ENCODE measurements around the gene PAK2. TPM values are rescaled to one million over a fixed set of nuclear protein-coding genes. Genes with fewer than 3 reads are reported as not detected.
"Not testable (repeated sequence)": the region's sequence is repeated elsewhere in the genome, so short reads cannot be mapped to it uniquely, and the experiment has no call there.

The PAK2 gene
- total RNA-seq, 1 experiment from 2014 or later, result 32.6 TPM

DNA sequence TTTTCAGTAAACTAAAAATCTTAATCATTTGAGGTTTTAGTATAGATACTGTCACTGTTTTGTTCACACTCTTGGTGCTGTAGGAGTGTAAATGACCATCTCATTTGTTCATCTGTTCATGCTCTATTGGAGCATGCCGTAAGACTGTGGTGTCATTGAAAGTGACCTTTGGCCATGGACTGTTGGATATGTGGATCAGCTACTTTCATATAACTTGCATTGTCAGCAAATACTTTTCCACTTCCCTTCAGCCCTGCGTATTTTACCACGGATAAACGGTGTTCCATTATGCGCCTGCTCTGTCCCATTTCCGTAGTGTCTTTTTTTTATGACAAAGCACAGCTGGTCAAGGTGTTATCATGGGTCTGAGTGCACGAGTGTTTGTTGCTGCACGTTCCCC, 95.4 kb downstream of the PAK2 start:
- no peaks in the 10 kb centered on the region for H3K27me3 ChIP-seq (ENCODE audit: low read length)
- ATAC-seq, result no peak
- DNase-seq, result no peak
- H3K27ac ChIP-seq (ENCODE audit: low read length), result no peak overlapping the region
- ChIA-PET CTCF (no interaction called here), POLR2A (ENCODE audit: unreplicated experiment) (no interaction called here)
- H4K20me1 ChIP-seq (ENCODE audit: low read length), result no peaks in the 10 kb centered on the region
- H3F3A ChIP-seq (ENCODE audit: low read length, unreplicated experiment), result no peaks in the 10 kb centered on the region
- no peak overlapping the region for H2AFZ ChIP-seq (ENCODE audit: low read length)
- H3K4me1 ChIP-seq (ENCODE audit: insufficient read depth, low read length), result no peaks in the 10 kb centered on the region
- peaks cover 3% of the 10 kb centered on the region; the same call in 1 of the 2 replicates for H3K36me3 ChIP-seq (ENCODE audit: low read depth, low read length)
- no peak overlapping the region for H3K4me3 ChIP-seq (ENCODE audit: low read length)
- H3K9me2 ChIP-seq (replicated peaks; ENCODE audit: low read length), result no peaks in the 10 kb centered on the region
- H3K4me2 ChIP-seq (ENCODE audit: low read length), result no peak overlapping the region
- intact Hi-C loops (cut with micrococcal nuclease), result no loop called here
- H3K79me2 ChIP-seq (ENCODE audit: low read length), result no peaks in the 10 kb centered on the region
- no TSS peak for BruUV-seq (replicated peaks)
- TF ChIP-seq, protein P1, sequence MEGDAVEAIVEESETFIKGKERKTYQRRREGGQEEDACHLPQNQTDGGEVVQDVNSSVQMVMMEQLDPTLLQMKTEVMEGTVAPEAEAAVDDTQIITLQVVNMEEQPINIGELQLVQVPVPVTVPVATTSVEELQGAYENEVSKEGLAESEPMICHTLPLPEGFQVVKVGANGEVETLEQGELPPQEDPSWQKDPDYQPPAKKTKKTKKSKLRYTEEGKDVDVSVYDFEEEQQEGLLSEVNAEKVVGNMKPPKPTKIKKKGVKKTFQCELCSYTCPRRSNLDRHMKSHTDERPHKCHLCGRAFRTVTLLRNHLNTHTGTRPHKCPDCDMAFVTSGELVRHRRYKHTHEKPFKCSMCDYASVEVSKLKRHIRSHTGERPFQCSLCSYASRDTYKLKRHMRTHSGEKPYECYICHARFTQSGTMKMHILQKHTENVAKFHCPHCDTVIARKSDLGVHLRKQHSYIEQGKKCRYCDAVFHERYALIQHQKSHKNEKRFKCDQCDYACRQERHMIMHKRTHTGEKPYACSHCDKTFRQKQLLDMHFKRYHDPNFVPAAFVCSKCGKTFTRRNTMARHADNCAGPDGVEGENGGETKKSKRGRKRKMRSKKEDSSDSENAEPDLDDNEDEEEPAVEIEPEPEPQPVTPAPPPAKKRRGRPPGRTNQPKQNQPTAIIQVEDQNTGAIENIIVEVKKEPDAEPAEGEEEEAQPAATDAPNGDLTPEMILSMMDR (conservative IDR thresholded peaks at IDR 0.05; ENCODE audit: low read depth, low read length), result no peak
- TF ChIP-seq EZH2 (IDR thresholded peaks at IDR 0.05; ENCODE audit: low read length, unreplicated experiment) (no peak), EZH2phosphoT487 (IDR thresholded peaks at IDR 0.05; ENCODE audit: borderline replicate concordance, low read length) (no peak)
- no peak overlapping the region for H3K9ac ChIP-seq (ENCODE audit: low read length)
- H3K9me3 ChIP-seq (ENCODE audit: low read length), result no peaks in the 10 kb centered on the region

- H3K79me2 ChIP-seq (ENCODE audit: low read length); ATAC-seq; H3K27ac ChIP-seq (ENCODE audit: low read length); DNase-seq; H3K9me3 ChIP-seq (ENCODE audit: low read length); H3K4me3 ChIP-seq (ENCODE audit: low read length); H3K9ac ChIP-seq (ENCODE audit: low read length); H3K36me3 ChIP-seq (ENCODE audit: low read depth, low read length); H3K4me2 ChIP-seq (ENCODE audit: low read length); intact Hi-C loops (cut with micrococcal nuclease); CTCF ChIA-PET; BruUV-seq (replicated peaks); H4K20me1 ChIP-seq (ENCODE audit: low read length); H3K9me2 ChIP-seq (replicated peaks; ENCODE audit: low read length); H2AFZ ChIP-seq (ENCODE audit: low read length); H3K27me3 ChIP-seq (ENCODE audit: low read length); H3F3A ChIP-seq (ENCODE audit: low read length, unreplicated experiment); H3K4me1 ChIP-seq (ENCODE audit: insufficient read depth, low read length); POLR2A ChIA-PET (ENCODE audit: unreplicated experiment): not testable (repeated sequence)
Measured at GRCh38 chr3:196836626-196837025, 97.0 kb downstream of the PAK2 start.

GRCh38 chr3:196837819-196838420, 98.3 kb downstream of the PAK2 start:
- ChIA-PET CTCF (no interaction called here), POLR2A (ENCODE audit: unreplicated experiment) (no interaction called here)
- Histone ChIP-seq H3K9ac (ENCODE audit: low read length) (no peak overlapping the region), H3K4me3 (ENCODE audit: low read length) (no peak overlapping the region), H3K9me2 (replicated peaks; ENCODE audit: low read length) (no peaks in the 10 kb centered on the region), H3K27me3 (ENCODE audit: low read length) (no peaks in the 10 kb centered on the region), H3K9me3 (ENCODE audit: low read length) (no peaks in the 10 kb centered on the region), H4K20me1 (ENCODE audit: low read length) (no peaks in the 10 kb centered on the region), H3K4me1 (ENCODE audit: insufficient read depth, low read length) (no peaks in the 10 kb centered on the region), H3F3A (ENCODE audit: low read length, unreplicated experiment) (no peaks in the 10 kb centered on the region), H3K36me3 (ENCODE audit: low read depth, low read length) (no peaks in the 10 kb centered on the region; the same call in 1 of the 2 replicates), H2AFZ (ENCODE audit: low read length) (no peak overlapping the region), H3K79me2 (ENCODE audit: low read length) (no peaks in the 10 kb centered on the region), H3K27ac (ENCODE audit: low read length) (no peak overlapping the region), H3K4me2 (ENCODE audit: low read length) (no peak overlapping the region)
- intact Hi-C loops (cut with micrococcal nuclease), result loop anchor here (2.0 kb wide), 1 partner anchor 131 kb away; the partner anchor contains the start of gene PIGZ
- TF ChIP-seq EZH2phosphoT487 (IDR thresholded peaks at IDR 0.05; ENCODE audit: borderline replicate concordance, low read length), result no peak
- TF ChIP-seq, protein P1 (conservative IDR thresholded peaks at IDR 0.05; ENCODE audit: low read depth, low read length), result peak; percentile 86
- ATAC-seq (peak; percentile 90), DNase-seq (peak; percentile 58)
- BruUV-seq (replicated peaks), result no TSS peak

DNA sequence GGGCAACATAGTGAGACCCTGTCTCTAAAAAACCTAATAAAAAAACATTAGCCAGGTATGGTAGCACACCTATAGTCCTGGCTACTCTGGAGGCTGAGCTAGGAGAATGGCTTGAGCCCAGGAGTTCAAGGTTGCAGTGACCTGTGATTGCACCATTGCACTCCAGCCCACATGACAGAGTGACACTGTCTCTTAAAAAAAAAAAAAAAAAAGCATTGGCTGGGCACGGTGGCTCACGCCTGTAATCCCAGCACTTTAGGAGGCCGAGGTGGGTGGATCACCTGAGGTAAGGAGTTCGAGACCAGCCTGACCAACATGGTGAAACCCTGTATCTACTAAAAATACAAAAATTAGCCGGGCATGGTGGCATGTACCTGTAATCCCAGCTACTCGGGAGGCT, 99.7 kb downstream of the PAK2 start:
- H3K9me3 ChIP-seq (ENCODE audit: low read length); BruUV-seq (replicated peaks); H3K4me3 ChIP-seq (ENCODE audit: low read length); H3K27me3 ChIP-seq (ENCODE audit: low read length); H3K4me2 ChIP-seq (ENCODE audit: low read length); DNase-seq; H4K20me1 ChIP-seq (ENCODE audit: low read length); H3K9ac ChIP-seq (ENCODE audit: low read length); H3K9me2 ChIP-seq (replicated peaks; ENCODE audit: low read length); H2AFZ ChIP-seq (ENCODE audit: low read length); H3K36me3 ChIP-seq (ENCODE audit: low read depth, low read length); H3F3A ChIP-seq (ENCODE audit: low read length, unreplicated experiment); CTCF ChIA-PET; ATAC-seq; H3K27ac ChIP-seq (ENCODE audit: low read length); H3K4me1 ChIP-seq (ENCODE audit: insufficient read depth, low read length); H3K79me2 ChIP-seq (ENCODE audit: low read length): not testable (repeated sequence)
- intact Hi-C loops (cut with micrococcal nuclease), result loop anchor here (2.0 kb wide), 1 partner anchor 129 kb away; the partner anchor contains the start of gene PIGZ
- POLR2A ChIA-PET (ENCODE audit: unreplicated experiment), result interaction anchor here (0.6 kb wide), 1 partner anchor 25 kb away, joined by 11 read pairs; no protein-coding TSS in a partner anchor
